Midbrain (tissue), 1 donor: ENCODE data around the gene ALDH5A1.

Source experiments
- DNase-seq: peaks from one replicate; lab custom pipeline; 2025; lab: John Stamatoyannopoulos, UW

The ALDH5A1 gene

GRCh38 chr6:24494821-24495795 lies at the start of gene ALDH5A1:
TSS of gene ALDH5A1 (plus strand) at chr6:24494969. CDS start at chr6:24494997, 28 bp downstream.
- peak; percentile 57 for DNase-seq

- DNase-seq = no peak
These were observed 49.1 kb upstream of the ALDH5A1 start for GRCh38 chr6:24445704-24446103.

- no peak for DNase-seq
These were observed 48.1 kb upstream of the ALDH5A1 start for GRCh38 chr6:24446670-24447069.

- no peak for DNase-seq
These were observed 46.4 kb upstream of the ALDH5A1 start for GRCh38 chr6:24448396-24448795.

- no peak for DNase-seq
These were observed 45.8 kb upstream of the ALDH5A1 start for GRCh38 chr6:24448828-24449525.

- DNase-seq = no peak
These were observed 43.0 kb upstream of the ALDH5A1 start for GRCh38 chr6:24451581-24452388.

GRCh38 chr6:24453921-24454320 lies 40.8 kb upstream of the ALDH5A1 start:
- no peak for DNase-seq

- DNase-seq = no peak
These were observed 40.3 kb upstream of the ALDH5A1 start for GRCh38 chr6:24454452-24454851.

GRCh38 chr6:24455061-24455460 lies 39.7 kb upstream of the ALDH5A1 start:
- no peak for DNase-seq

GRCh38 chr6:24458134-24458533 lies 36.6 kb upstream of the ALDH5A1 start:
- DNase-seq = no peak

- DNase-seq = no peak
These were observed 35.8 kb upstream of the ALDH5A1 start for GRCh38 chr6:24458941-24459340.

GRCh38 chr6:24460966-24461365 lies 33.8 kb upstream of the ALDH5A1 start:
- no peak for DNase-seq

GRCh38 chr6:24464253-24465038 lies 30.3 kb upstream of the ALDH5A1 start:
- no peak for DNase-seq

GRCh38 chr6:24469811-24470210 lies 25.0 kb upstream of the ALDH5A1 start:
- no peak for DNase-seq

GRCh38 chr6:24472181-24472580 lies 22.6 kb upstream of the ALDH5A1 start:
- DNase-seq = no peak

- no peak for DNase-seq
These were observed 18.1 kb upstream of the ALDH5A1 start for GRCh38 chr6:24476631-24477030.

- no peak for DNase-seq
These were observed 17.7 kb upstream of the ALDH5A1 start for GRCh38 chr6:24477070-24477469.

- DNase-seq = no peak
These were observed 15.9 kb upstream of the ALDH5A1 start for GRCh38 chr6:24478903-24479302.

GRCh38 chr6:24480705-24481104 lies 14.1 kb upstream of the ALDH5A1 start:
- DNase-seq = no peak

- DNase-seq = no peak
These were observed 13.3 kb upstream of the ALDH5A1 start for GRCh38 chr6:24481449-24481848.

- DNase-seq = no peak
These were observed 10.0 kb upstream of the ALDH5A1 start for GRCh38 chr6:24484657-24485323.
